Activated CD4-positive, alpha-beta T cell treated with anti-CD3 and anti-CD28 coated beads for 36 hours (primary cell): ENCODE measurements around the gene INSYN2A. TPM values are rescaled to one million over a fixed set of nuclear protein-coding genes. Genes with fewer than 3 reads are reported as not detected.

Experiments used
- ATAC-seq: fragments of 200-7000 bp; cut with Tn5 transposase; one replicate; pipeline ENCODE4 v1.10.0; 2021; ENCODE audit warnings: mild to moderate bottlenecking, moderate library complexity
- CTCF ChIA-PET: fragments of 350-600 bp; sonication (Branson Sonifier 250); formaldehyde crosslinking; loops from one replicate; lab custom pipeline; 2021; ENCODE audit warnings: antibody characterized with exemption; lab: Charles Lee
- POLR2A ChIA-PET: fragments of 350-600 bp; sonication (Branson Sonifier 250); formaldehyde crosslinking; loops from one replicate; lab custom pipeline; 2021; ENCODE audit warnings: antibody characterized with exemption, inconsistent platforms; lab: Charles Lee
- DNase-seq: peaks from one replicate; pipeline ENCODE4 v3.0.0-alpha.2; 2020
- H3K27ac Mint-ChIP-seq: one replicate; pipeline ENCODE4 v1.8.0; 2021; ENCODE audit warnings: mixed read lengths
- H3K27me3 Mint-ChIP-seq: one replicate; pipeline ENCODE4 v1.8.0; 2021; ENCODE audit warnings: mixed read lengths
- H3K36me3 Mint-ChIP-seq: one replicate; pipeline ENCODE4 v1.8.0; 2021; ENCODE audit warnings: low read depth, mixed read lengths
- H3K4me1 Mint-ChIP-seq: one replicate; pipeline ENCODE4 v1.8.0; 2021; ENCODE audit warnings: mixed read lengths
- H3K4me3 Mint-ChIP-seq: one replicate; pipeline ENCODE4 v1.8.0; 2021; ENCODE audit warnings: mild to moderate bottlenecking, moderate library complexity, mixed read lengths
- H3K9me3 Mint-ChIP-seq: one replicate; pipeline ENCODE4 v1.8.0; 2021; ENCODE audit warnings: low read depth, mixed read lengths
- intact Hi-C, 2 experiments: fragments of 100-400 bp; cut with DNase I in 1 of 2; cut with micrococcal nuclease in 1 of 2; formaldehyde crosslinking; loops; one replicate each; pipeline versions ENCODE4 v1.14.2 to v1.15.1; 2022 to 2024; cut with DNase I, micrococcal nuclease
- total RNA-seq, 2 experiments: library from RNA; stranded (reverse); gene quantifications; one replicate each; pipeline ENCODE4 v1.2.3, GENCODE V29; 2021

INSYN2A gene
- total RNA-seq, 2 experiments from 2014 or later: not detected

GRCh38 chr10:127150136-127150535, 46.3 kb downstream of the INSYN2A start:
- intact Hi-C loops: no loop called here
- no peaks in the 10 kb centered on the region for H3K4me1 Mint-ChIP-seq
- CTCF ChIA-PET: interaction anchor here (0.7 kb wide), 1 partner anchor 463 kb away, joined by 4 read pairs; no protein-coding TSS in a partner anchor
- no peak for DNase-seq
- H3K4me3 Mint-ChIP-seq: no peak overlapping the region
- H3K36me3 Mint-ChIP-seq: no peaks in the 10 kb centered on the region
- POLR2A ChIA-PET: no interaction called here
- H3K9me3 Mint-ChIP-seq: no peaks in the 10 kb centered on the region
- no peak overlapping the region for H3K27ac Mint-ChIP-seq
- no peak for ATAC-seq
- H3K27me3 Mint-ChIP-seq: no peaks in the 10 kb centered on the region

GRCh38 chr10:127149501-127150081, 46.8 kb downstream of the INSYN2A start:
- intact Hi-C loops: no loop called here
- Mint-ChIP-seq H3K4me3 (no peak overlapping the region), H3K9me3 (no peaks in the 10 kb centered on the region), H3K27ac (no peak overlapping the region), H3K4me1 (no peaks in the 10 kb centered on the region), H3K27me3 (no peaks in the 10 kb centered on the region), H3K36me3 (no peaks in the 10 kb centered on the region)
- ChIA-PET CTCF (interaction anchor here (0.7 kb wide), 1 partner anchor 462 kb away, joined by 4 read pairs; no protein-coding TSS in a partner anchor), POLR2A (no interaction called here)
- DNase-seq: no peak
- ATAC-seq: no peak

- Mint-ChIP-seq H3K27me3 (no peaks in the 10 kb centered on the region), H3K27ac (no peak overlapping the region), H3K4me1 (no peaks in the 10 kb centered on the region), H3K4me3 (no peak overlapping the region), H3K9me3 (no peaks in the 10 kb centered on the region), H3K36me3 (no peaks in the 10 kb centered on the region)
- ATAC-seq (no peak), DNase-seq (no peak)
- intact Hi-C loops: no loop called here
- POLR2A ChIA-PET: no interaction called here
- CTCF ChIA-PET: no interaction called here
Measured at GRCh38 chr10:127148933-127149220, 47.5 kb downstream of the INSYN2A start.

GRCh38 chr10:127148066-127148932, 48.1 kb downstream of the INSYN2A start:
- no peaks in the 10 kb centered on the region for H3K4me1 Mint-ChIP-seq
- H3K36me3 Mint-ChIP-seq: no peaks in the 10 kb centered on the region
- intact Hi-C loops: no loop called here
- ATAC-seq: no peak
- no peaks in the 10 kb centered on the region for H3K9me3 Mint-ChIP-seq
- ChIA-PET CTCF (no interaction called here), POLR2A (no interaction called here)
- H3K27me3 Mint-ChIP-seq: no peaks in the 10 kb centered on the region
- no peak overlapping the region for H3K4me3 Mint-ChIP-seq
- H3K27ac Mint-ChIP-seq: no peak overlapping the region
- DNase-seq: no peak

- no peaks in the 10 kb centered on the region for H3K9me3 Mint-ChIP-seq
- no peaks in the 10 kb centered on the region for H3K4me1 Mint-ChIP-seq
- ChIA-PET CTCF (no interaction called here), POLR2A (no interaction called here)
- H3K36me3 Mint-ChIP-seq: no peaks in the 10 kb centered on the region
- intact Hi-C loops: no loop called here
- ATAC-seq (no peak), DNase-seq (no peak)
- no peak overlapping the region for H3K4me3 Mint-ChIP-seq
- H3K27ac Mint-ChIP-seq: no peak overlapping the region
- H3K27me3 Mint-ChIP-seq: no peaks in the 10 kb centered on the region
Measured at GRCh38 chr10:127146661-127147060, 49.7 kb downstream of the INSYN2A start.
